ENCODE results near the gene CD36. TPM values are rescaled to one million over a fixed set of nuclear protein-coding genes. Genes with fewer than 3 reads are reported as not detected.

Gene CD36
- total and polyA plus RNA-seq, 12 donors: 190 to 1,458 (median 916) TPM

GRCh38 chr7:80650030-80650429 is 11.6 kb downstream of the CD36 start:
- 86 to 91% methylated on average over 2 of the region's 2 CpGs for WGBS, 2 donors
- no peak for TF ChIP-seq CTCF (IDR thresholded peaks at IDR 0.05)
- Histone ChIP-seq H3K4me3 (peak overlapping the region in 1 of 10 donors; percentile 63), H3K36me3 (peaks cover 0 to 91% (median 5%) of the 10 kb centered on the region in 9 donors), H3K27me3 (no peaks in the 10 kb centered on the region), H3K4me1 (peaks cover 2 to 97% (median 58%) of the 10 kb centered on the region in 9 donors), H3K9me3 (no peaks in the 10 kb centered on the region), H3K27ac (peak overlapping the region in 3 of 10 donors; percentile 3 to 91 (median 21))
- no peak for ATAC-seq
- intact Hi-C loops (cut with DNase I): loop anchor here in 4 of 10 donors (10.0 kb wide), 3 partner anchors 45 to 185 kb away; partner anchors contain the start of gene GNAT3 (in 2 of the 4)
- no peak for DNase-seq

- Histone ChIP-seq H3K27ac (peak overlapping the region in 4 of 10 donors; percentile 16 to 79 (median 33)), H3K9me3 (no peaks in the 10 kb centered on the region), H3K36me3 (peaks cover 0 to 100% (median 5%) of the 10 kb centered on the region in 9 donors), H3K27me3 (no peaks in the 10 kb centered on the region), H3K4me1 (peaks cover 2 to 98% (median 57%) of the 10 kb centered on the region in 9 donors), H3K4me3 (no peak overlapping the region)
- no peak for TF ChIP-seq CTCF (IDR thresholded peaks at IDR 0.05)
- 86 to 91% methylated on average over 5 of the region's 5 CpGs for WGBS, 2 donors
- intact Hi-C loops (cut with DNase I): loop anchor here in 4 of 10 donors (10.0 kb wide), 3 partner anchors 47 to 187 kb away; partner anchors contain the start of gene GNAT3 (in 2 of the 4)
- DNase-seq (no peak), ATAC-seq (no peak)
Observed at GRCh38 chr7:80651471-80651870, 13.0 kb downstream of the CD36 start.

- intact Hi-C loops (cut with DNase I): loop anchor here in 4 of 10 donors (10.0 kb wide), 3 partner anchors 48 to 188 kb away; partner anchors contain the start of gene GNAT3 (in 2 of the 4)
- Histone ChIP-seq H3K4me3 (no peak overlapping the region), H3K27me3 (no peaks in the 10 kb centered on the region), H3K36me3 (peaks cover 0 to 100% (median 0%) of the 10 kb centered on the region in 9 donors), H3K9me3 (no peaks in the 10 kb centered on the region), H3K4me1 (peaks cover 2 to 98% (median 53%) of the 10 kb centered on the region in 9 donors), H3K27ac (peak overlapping the region in 5 of 10 donors; percentile 10 to 79 (median 38))
- ATAC-seq: no peak
- 74 to 86% methylated on average over 1 of the region's 1 CpG for WGBS, 2 donors
- no peak for TF ChIP-seq CTCF (IDR thresholded peaks at IDR 0.05)
- DNase-seq: no peak
Observed at GRCh38 chr7:80653244-80653643, 14.8 kb downstream of the CD36 start.

GRCh38 chr7:80654887-80655340 is 16.5 kb downstream of the CD36 start:
- H3K4me1 ChIP-seq: peaks cover 2 to 98% (median 60%) of the 10 kb centered on the region in 9 donors
- peaks cover 0 to 99% (median 0%) of the 10 kb centered on the region in 9 donors for H3K36me3 ChIP-seq
- H3K27me3 ChIP-seq: no peaks in the 10 kb centered on the region
- ATAC-seq (peak in 6 of 8 donors; percentile 46 to 85 (median 72)), DNase-seq (no peak)
- H3K27ac ChIP-seq: peak overlapping the region; percentile 10 to 79 (median 36)
- intact Hi-C loops (cut with DNase I): loop anchor here in 7 of 10 donors (5.0 to 10.0 kb wide), 7 partner anchors 50 to 228 kb away; partner anchors contain the start of gene GNAT3 (in 2 of the 7)
- H3K9me3 ChIP-seq: no peaks in the 10 kb centered on the region
- no peak overlapping the region for H3K4me3 ChIP-seq
- no peak for TF ChIP-seq CTCF (IDR thresholded peaks at IDR 0.05)
- WGBS, 2 donors: 25 to 35% methylated on average over 2 of the region's 2 CpGs

All from heart right ventricle (tissue), 16 donors.